ENCODE results near the gene ULK1. TPM values are rescaled to one million over a fixed set of nuclear protein-coding genes. Genes with fewer than 3 reads are reported as not detected.
A peak's percentile ranks its signal among the peaks of the same experiment; 100 is the strongest.

Gene ULK1
- total RNA-seq, 4 donors from 2014 or later = 11.8 to 135 (median 38.8) TPM

DNA sequence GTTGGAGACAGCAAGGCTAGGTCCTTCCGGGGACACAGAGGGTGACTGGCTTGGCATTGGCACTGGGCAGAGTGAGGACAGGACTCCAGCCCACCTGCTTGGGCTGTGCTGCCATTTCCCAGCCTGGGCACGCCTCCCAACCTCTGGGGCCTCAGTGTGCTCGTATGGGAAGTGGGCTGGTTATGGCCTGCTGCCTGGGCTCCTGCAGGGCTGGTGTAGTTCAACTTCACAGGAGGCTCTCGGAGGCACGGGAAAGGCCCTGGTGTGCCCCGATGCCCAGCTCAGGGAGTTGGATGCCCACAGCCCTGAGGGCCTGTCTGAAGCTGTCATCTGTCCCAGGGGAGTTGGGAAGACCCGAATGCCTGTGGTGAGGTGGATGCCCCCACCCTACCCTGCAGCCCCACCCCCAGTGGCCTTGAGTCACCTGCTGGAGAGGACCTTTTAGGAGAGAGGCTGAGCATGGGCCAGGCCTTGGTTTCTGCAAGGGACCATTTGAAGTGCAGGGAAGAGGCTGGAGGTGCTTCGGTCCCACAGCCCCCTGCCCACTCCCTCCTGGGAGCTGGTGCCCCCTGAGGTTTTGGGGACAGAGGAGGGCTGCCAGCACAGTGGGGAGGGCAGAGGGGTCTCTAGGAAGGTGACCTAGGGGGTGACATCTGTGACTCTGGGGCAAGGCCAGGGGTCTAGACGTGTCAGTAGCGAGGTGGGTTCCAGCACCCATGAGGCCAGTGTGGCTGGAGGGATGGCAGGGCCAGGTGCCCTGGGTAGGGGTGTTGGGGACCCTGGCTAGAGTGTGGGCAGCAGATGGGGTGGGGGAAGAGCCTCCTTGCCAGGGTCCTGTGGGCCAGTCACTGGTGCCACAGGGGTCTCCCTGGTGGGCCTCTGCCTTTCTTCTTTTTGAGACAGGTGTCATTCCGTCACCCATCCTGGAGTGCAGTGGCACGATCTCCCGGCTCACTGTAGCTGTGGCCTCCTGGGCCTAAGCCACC is 9.1 kb downstream of the ULK1 start:
- DNase-seq = no peak
- Histone ChIP-seq H3K4me1 (peaks cover 0 to 17% of the 10 kb centered on the region in 2 donors), H3K27ac (no peak overlapping the region), H3K27me3 (no peaks in the 10 kb centered on the region), H3K9me3 (no peaks in the 10 kb centered on the region), H3K36me3 (no peaks in the 10 kb centered on the region), H3K4me3 (no peak overlapping the region)
- intact Hi-C loops (cut with DNase I; ENCODE audit: low total_unique reads) = no loop called here
- no peak for TF ChIP-seq POLR2A (IDR thresholded peaks at IDR 0.05)
- TF ChIP-seq, protein P1, sequence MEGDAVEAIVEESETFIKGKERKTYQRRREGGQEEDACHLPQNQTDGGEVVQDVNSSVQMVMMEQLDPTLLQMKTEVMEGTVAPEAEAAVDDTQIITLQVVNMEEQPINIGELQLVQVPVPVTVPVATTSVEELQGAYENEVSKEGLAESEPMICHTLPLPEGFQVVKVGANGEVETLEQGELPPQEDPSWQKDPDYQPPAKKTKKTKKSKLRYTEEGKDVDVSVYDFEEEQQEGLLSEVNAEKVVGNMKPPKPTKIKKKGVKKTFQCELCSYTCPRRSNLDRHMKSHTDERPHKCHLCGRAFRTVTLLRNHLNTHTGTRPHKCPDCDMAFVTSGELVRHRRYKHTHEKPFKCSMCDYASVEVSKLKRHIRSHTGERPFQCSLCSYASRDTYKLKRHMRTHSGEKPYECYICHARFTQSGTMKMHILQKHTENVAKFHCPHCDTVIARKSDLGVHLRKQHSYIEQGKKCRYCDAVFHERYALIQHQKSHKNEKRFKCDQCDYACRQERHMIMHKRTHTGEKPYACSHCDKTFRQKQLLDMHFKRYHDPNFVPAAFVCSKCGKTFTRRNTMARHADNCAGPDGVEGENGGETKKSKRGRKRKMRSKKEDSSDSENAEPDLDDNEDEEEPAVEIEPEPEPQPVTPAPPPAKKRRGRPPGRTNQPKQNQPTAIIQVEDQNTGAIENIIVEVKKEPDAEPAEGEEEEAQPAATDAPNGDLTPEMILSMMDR (IDR thresholded peaks at IDR 0.05) = no peak

DNA sequence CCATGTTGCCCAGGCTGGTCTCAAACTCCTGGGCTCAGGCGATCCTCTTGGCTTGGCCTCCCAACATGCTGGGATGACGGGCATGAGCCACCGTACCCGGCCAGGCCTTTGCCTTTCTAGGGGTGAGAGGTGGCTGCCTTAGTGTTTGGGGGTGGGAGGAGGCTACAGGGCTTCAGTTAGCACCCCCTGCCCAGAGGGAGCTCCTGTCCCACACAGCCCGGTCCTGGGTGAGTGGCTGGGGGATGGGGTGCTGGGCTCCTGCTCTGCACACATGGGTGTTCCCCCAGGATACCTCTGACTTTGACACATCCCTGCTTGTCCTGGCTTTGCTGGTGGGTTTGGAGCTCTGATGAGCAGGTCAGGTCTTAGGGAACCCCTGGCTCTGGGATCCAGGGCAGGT is 9.9 kb downstream of the ULK1 start:
- no peak for DNase-seq
- H3K36me3 ChIP-seq = no peaks in the 10 kb centered on the region
- no peak overlapping the region for H3K4me3 ChIP-seq
- intact Hi-C loops (cut with DNase I; ENCODE audit: low total_unique reads) = no loop called here
- no peak for TF ChIP-seq POLR2A (IDR thresholded peaks at IDR 0.05)
- TF ChIP-seq, protein P1 (IDR thresholded peaks at IDR 0.05) = no peak
- H3K9me3 ChIP-seq = no peaks in the 10 kb centered on the region
- no peaks in the 10 kb centered on the region for H3K27me3 ChIP-seq
- H3K27ac ChIP-seq = no peak overlapping the region
- H3K4me1 ChIP-seq = peaks cover 0 to 17% of the 10 kb centered on the region in 2 donors

DNA sequence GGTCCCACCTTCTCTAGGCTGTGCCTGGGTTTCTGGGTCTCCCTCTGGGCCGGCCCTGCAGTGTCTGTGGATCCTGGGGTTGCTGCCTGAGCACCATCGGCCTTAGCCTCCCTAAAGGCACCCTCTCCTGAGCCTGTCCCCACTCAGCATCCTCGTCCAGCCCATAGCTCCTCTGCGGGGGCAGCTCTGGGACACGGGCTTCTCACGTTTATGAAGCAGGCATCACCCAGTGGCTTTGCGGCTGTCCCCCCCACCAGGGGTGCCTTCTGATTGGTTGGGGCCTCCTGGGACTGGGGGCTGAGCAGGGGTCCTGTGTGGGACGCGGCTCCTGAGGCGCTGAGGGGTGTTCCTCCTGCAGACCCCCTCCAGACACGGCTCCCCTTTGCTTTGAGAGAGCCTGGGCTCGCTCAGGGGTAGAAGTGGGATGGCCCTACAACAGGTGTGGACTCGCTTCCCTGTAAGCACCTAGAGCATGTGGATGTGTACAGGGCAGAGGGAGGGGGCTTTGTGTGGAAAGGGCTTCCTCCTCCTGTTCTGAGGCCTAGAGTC is 10.7 kb downstream of the ULK1 start:
- no peaks in the 10 kb centered on the region for H3K27me3 ChIP-seq
- DNase-seq = peak in 1 of 2 donors; percentile 14
- TF ChIP-seq POLR2A (IDR thresholded peaks at IDR 0.05) = no peak
- TF ChIP-seq, protein P1 (IDR thresholded peaks at IDR 0.05) = no peak
- no peaks in the 10 kb centered on the region for H3K36me3 ChIP-seq
- no peaks in the 10 kb centered on the region for H3K9me3 ChIP-seq
- intact Hi-C loops (cut with DNase I; ENCODE audit: low total_unique reads) = no loop called here
- H3K27ac ChIP-seq = no peak overlapping the region
- peaks cover 0 to 17% of the 10 kb centered on the region in 2 donors for H3K4me1 ChIP-seq
- no peak overlapping the region for H3K4me3 ChIP-seq

DNA sequence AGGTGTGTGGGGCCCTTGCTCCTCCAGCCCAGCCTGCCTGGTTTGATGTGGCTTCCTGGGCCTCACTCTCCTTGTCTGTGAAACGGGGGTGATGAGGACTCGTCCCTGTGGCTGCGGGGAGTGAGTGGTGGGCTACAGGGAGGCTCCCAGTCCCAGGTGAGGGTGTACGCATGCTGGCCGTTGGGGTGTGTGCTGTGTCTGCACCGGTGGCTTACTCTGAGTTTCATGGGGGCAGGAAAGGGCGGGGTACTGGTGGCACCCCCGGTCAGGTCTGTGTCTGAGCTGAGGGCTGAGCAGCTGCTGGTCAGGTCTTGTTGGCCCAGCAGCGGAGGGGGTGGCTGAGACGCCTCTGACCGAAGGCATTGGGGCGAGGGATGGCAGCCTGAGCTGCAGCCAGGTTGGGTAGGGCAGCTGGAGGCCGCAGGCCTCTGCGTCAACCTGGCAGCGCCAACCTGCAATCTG is 11.2 kb downstream of the ULK1 start:
- TF ChIP-seq, protein P1 (IDR thresholded peaks at IDR 0.05) = no peak
- no peak for TF ChIP-seq POLR2A (IDR thresholded peaks at IDR 0.05)
- no peak for DNase-seq
- H3K9me3 ChIP-seq = no peaks in the 10 kb centered on the region
- peaks cover 0 to 17% of the 10 kb centered on the region in 2 donors for H3K4me1 ChIP-seq
- intact Hi-C loops (cut with DNase I; ENCODE audit: low total_unique reads) = no loop called here
- no peaks in the 10 kb centered on the region for H3K27me3 ChIP-seq
- H3K4me3 ChIP-seq = no peak overlapping the region
- H3K27ac ChIP-seq = no peak overlapping the region
- no peaks in the 10 kb centered on the region for H3K36me3 ChIP-seq

All from uterus (tissue), 4 donors.